GM19193 (cell line): ENCODE measurements around the gene RNF207.

Experiments
- POLR2A ChIP-seq: IDR thresholded peaks from 4 replicates; pipeline ENCODE4 v1.6.1; 2011; ENCODE audit not compliant: insufficient read depth, insufficient read length; ENCODE audit errors: extremely low read depth

RNF207 gene

DNA sequence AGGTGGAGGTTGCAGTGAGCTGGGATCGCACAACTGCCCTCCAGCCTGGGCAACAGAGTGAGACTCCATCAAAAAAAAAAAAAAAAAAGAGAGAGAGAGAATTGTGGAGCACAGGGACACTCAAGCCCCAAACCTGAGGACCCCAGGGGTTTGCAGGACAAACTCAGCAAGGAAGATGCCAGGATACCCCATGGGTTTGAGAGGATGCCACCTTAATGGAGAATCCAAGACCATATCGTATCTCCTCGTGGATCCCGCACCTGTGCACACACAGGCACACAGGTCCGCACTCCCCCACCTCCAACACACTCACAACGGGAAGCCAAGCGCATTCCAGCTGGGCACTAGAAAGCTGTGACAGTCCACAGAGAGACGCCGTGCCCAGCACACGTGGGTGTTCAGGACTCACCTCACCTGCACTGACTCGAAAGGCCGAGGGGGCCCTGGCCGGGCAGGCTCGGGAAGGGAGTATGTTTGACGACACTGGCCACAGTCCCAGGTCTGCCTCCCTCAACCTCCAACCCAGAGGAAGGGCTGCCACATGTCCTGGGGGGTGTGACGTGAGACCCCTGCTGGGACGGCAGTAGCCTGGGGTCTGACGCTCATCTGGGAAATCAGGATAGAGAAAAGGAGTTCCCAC is 36.9 kb upstream of the RNF207 start:
- TF ChIP-seq POLR2A = no peak

DNA sequence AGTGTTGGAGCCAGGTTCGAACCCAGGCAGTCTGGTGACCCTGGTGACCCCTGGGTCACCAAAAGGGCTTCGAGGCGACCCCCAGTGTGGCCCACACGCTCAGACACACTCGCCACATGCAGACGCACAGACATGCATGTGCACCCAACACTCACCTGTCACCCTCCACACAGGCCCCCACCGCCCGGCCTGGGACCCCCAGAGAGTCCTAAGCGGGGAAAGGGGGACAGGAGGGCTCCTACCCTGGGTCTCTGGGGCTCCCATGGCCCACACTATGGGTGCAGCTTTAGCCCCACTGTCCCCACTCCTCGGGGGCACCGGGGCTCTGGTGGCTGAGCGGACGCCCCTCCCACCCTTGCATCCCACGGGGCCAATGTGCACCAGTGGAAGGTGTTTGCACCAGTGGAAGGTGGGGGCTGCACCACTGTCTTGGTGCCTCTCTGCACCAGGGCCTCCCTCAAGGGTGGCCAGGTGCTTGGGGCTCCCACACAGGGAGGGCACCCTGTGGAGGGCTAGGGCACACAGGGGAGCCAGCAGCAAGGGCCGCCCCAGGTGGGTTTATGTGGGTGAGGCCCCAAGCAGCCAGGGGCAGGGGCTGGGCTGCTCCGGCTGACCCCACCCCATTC is 35.7 kb upstream of the RNF207 start:
- TF ChIP-seq POLR2A = no peak

DNA sequence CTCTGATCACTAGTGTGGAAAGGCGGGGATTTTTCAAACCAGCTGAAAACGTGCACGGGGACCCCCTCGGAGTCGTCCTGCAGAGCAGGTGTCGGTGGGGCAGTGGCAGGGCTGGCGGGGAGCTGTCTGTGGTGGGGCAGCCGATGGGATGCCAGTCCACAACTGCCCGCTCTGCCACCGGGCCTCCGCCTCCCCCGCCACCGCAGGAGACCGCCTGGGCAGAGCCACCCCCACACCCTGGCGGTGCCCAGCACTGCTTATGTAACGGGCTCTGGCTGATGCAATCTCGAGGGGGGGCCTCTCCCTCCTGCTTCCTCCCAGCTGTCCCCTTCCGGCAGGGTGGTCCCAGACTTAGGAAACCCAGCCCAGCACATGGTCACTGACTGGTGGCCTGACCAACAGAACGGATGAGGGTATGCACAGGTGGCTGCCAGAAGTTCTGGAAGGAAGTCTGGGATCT is 35.1 kb upstream of the RNF207 start:
- TF ChIP-seq POLR2A = no peak

DNA sequence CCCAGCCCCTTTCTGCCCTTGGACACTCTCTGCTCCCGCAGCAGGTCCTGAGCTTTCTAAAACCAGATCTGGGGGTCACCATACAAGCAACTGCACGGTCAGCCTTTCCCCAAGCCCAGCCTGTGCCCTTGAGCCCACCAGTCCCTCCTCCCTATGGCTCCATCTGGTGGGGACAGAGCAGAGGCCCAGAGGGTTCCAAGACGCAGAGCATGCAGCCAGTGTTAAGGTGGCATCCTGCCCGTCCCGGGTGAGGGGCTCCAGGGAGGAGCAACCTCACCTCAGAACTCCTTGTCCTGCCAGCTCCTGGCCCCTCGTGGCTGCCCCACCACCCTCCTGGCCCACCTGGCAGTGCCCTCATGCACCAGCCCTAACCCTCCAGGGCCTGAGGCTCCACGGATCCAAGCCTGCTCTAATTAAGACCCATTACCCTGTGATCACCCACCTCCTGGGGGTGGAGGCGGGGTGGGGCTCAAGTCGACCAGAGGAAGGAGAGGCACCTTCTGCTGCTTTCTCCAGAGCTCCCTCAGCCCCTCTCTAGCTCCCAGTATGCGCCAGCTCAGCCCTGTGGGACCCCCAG is 34.3 kb upstream of the RNF207 start:
- TF ChIP-seq POLR2A = no peak

DNA sequence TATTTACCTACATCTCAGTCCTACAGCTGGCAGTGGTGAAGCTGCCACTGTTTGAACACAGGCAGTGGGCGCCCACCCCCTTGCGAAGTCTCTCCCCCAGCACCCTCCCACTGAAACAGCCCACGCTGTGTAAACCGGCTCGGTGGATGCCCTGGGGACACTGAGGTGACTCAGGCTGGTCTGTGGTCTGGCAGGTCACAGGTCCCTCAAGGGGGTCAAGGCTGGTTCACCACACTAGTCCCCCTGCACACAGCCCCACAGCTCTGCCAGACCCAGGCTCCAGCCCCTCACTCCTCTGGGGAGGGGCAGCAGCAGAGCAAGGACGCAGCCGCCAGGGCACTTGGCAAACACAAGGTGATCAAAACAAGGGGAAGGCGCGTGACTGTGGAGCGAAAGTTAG is 33.4 kb upstream of the RNF207 start:
- TF ChIP-seq POLR2A = no peak

DNA sequence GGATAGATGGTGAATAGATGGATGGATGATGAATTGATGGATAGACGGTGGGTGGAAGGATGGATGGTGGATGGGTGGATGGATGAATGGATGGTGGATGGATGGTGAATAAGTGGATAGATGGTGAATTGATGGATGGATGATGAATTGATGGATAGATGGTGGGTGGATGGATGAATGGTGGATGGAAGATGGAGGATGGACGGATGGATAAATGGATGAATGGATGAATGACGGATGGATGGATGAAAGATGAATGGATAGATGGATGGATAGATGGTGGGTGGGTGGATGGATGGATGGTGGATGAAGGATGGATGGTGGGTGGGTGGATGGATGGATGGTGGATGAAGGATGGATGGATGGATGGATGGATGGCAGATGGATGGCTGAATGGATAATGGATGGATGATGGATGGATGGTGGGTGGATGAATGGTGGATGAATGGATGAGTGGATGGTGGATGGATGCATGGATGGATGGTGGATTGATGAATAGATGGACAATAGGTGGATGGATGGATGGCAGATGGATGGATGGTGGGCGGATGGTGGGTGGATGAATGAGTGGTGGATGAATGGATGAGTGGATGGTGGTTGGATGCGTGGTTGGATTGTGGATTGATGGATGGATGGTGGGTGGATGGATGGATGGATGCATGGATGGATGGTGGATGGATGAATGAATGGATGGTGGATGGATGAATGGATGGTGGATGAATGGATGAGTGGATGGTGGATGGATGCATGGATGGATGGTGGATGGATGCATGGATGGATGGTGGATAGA is 31.1 kb upstream of the RNF207 start:
- TF ChIP-seq POLR2A = no peak

DNA sequence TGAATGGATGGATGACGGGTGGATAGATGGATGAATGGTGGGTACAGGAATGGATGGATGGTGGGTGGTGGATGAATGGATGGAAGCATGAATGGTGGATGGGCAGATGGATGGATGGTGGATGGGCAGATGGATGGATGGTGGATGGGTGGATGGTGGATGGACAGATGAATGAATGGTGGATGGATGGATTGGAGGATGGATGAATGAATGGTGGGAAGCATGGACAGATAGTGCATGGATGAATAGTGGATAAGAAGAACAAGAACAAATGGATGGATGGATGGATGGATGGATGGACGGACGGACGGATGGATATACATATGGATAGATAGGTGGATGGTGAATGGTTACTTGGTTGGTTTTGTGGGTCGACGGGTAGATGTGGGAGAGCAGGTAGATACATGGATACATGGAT is 30.5 kb upstream of the RNF207 start:
- TF ChIP-seq POLR2A = no peak

DNA sequence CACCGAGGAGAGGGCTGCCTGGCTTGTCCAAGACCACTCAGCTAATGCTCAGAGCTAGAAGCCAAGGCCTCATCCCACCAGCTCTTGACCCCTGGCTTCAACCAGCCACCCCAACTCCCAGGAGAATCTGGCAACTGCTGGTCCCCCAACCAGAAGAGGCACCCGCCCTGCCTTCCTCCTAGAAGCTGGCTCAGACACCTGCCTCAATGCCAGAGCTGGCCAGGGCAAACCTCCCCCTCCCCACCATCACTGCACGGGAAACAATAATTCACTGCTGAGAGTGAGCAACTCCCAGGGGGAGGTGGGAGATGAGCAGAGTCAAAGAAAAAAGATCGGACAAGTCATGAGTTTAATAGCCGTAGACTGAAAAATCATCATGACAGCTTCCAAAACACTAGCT is 29.1 kb upstream of the RNF207 start:
- TF ChIP-seq POLR2A = no peak

DNA sequence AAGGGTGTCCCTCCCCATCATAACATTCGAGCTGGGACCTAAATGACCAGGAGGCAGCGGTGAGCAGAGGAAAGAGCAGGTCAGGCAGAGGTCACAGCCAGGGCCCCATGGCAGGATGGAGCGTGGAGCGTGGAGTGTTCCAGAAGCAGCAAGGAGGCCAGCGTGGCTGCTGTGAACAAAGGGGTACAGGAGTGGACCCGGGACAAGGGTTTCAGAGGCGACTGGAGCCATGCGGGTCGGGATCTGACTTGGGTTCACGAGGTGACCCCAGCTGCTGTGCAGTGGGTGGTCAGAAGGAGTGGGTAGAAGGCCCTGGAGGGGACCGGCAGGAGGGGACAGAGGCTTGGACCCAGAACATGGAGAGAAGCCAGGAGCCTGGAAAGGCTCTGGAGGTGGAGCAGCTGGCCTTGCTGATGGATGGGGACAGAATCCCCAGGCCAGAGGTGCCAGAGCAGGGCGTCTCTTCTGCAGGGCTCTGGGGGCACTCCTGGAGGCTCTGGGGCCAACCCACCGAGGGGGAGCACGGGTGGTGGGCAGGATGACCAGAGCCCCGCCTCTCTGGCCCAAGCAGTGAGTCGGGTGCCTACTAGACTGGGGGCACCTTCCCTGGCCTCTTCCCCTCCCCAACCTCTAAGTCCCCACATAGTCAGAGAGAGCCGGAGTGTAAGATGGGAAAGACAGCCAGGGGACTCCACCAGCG is 28.1 kb upstream of the RNF207 start:
- TF ChIP-seq POLR2A = no peak

DNA sequence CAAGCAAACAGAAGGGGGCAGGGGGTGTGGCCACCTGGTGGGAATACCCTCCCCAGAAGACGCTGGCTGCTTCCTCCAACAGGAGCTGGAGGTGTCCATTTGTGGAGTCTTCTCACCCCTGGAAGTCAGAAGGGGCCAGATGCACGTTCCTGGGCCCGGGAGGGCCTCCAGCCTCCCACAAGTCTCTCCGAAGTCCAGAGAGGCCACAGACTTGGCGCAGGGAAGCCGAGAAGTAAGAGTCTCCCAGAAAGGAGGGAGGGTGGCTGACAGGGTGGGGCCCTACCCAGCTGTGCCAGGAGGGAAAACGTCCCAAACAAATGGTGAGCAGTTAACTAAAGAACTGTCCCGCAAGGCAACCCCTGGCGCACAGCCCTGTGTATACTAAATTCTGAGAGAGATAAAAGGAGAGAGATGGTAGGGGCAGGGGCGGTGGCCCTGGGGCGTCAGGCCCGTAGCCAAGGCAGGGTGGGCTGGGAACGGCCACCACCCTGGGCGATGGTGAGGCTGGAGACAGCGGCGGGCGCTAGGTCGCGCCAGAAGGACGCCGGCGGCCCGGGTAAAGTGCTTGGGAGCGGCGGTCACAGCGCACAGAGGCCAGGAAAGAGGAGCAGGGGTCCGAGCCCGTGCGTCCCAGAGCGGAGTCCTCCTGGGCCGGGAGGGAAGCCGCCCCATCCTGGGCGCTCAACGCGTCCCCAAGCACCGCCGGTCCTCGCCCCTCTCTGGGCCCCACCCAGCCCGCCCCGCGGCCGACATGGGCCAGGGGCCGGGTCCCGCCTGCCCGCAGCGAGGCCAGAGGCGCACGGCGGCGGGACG is 27.0 kb upstream of the RNF207 start:
- no peak for TF ChIP-seq POLR2A

DNA sequence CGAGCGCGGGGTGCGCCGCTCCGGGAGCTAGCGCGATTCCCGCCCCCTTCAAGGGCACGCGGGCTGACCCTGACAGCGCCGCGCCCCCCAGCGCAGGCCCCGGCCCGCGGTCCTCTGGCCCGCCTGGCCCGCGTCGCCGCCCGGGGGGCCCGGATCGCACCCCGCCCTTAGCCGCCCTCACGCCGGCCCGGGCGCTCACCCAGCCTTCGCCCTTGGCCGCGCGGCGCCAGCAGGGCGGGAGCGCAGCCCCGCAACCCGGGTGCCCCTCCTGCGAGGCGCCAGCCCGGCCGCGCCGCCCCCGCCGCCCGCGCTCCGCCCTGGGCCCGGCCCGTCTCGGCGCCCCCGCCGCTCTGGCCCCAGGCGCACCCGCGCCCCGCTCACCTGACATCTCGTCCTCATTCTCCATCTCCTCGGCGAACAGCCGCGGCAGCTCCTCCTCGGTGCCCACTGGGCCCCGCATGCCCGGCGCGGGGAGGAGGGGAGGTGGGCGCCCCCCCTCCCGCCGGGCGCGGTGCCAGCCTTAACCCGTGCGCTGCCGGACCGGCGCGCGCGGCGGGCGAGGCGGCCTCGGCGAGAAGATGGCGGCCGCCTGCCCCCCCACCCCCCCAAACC is 26.2 kb upstream of the RNF207 start:
- TF ChIP-seq POLR2A = no peak

DNA sequence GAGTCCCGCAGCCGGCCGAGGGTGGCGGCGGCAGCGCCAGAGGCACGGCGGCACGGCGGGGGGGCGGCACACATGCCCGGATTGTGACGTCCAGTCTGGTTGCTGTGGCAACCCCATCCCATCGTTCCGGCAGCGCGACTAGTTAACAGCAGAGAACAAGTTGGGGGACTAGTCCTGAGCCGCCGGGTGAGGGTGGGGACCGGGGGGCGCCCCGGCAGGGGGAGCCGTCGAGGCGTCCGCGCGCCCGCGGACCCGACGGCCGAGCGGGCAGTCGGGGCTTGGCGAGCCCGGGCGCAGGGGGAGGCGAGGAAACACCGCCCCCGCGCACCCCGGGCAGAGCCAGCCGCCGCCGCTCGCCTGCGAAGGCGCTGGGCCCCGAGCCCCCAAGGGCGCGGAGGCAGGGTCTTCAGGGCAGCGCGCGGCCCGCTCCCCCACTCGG is 25.6 kb upstream of the RNF207 start, which contains the start of gene CHD5:
TSS of gene CHD5 (minus strand) at position 54 of the 439 bp plus-strand sequence. CDS start 298 bp downstream, outside the sequence.
- no peak for TF ChIP-seq POLR2A

DNA sequence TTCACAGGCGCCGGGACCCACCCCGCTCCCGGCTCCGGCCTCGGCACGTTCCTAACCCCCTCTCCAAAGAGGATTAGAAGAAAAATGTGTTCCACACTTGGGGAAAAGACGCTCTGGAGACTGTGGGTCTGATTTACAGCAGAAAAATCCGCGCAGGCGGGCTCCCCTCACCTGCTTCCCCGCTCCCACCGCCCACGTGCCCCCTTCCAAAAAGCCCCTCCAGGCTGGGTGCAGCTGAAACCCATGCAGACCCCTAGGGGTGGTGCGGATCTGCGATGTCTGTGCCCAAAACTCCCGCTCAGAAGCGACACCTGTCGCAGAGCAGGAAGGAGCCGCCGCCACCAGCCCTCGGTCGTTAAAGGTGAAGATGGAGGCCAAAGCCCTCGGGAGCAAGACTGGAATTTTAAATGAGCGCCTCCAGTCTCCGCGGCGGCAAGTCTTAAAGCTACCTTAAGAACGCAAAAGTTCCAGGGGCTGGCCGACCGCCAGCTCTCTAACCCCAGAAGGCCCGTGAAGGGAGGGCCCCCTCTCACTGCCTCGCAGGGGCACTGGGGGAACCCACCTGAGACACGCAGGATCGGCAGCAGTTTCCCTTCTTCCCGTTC is 25.1 kb upstream of the RNF207 start:
- no peak for TF ChIP-seq POLR2A
